GM10266 (cell line): ENCODE data around the gene DOCK2.

ENCODE experiments used
- DNase-seq: peaks from one replicate; pipeline ENCODE4 v3.0.0; 2012; ENCODE audit errors: extremely low spot score
- TF ChIP-seq, protein P1 (sequence below): IDR thresholded peaks from 2 replicates; pipeline ENCODE4 v1.5.1; 2012; ENCODE audit warnings: mild to moderate bottlenecking, low read depth; ENCODE audit not compliant: control insufficient read depth, insufficient read depth; ENCODE audit errors: missing control alignments

DOCK2 gene

DNA sequence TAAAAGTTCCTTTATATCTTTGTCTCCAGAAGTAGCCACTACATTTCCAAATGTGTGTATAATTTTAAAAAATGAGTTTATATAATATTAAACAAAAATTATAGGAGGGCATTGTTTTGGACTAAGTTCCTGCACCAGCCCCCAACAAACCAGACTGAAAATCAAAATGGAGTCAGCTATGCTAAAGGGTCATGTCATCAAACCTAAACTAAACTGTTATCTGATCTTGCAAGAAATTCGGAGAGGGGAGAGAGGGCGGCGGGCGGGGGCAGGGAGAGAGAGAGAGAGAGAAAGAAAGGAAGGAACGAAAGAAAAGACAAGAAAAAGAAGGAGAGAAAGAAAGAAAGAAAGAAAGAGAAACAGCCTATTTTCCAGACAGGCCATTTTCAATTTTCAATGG is 63.5 kb downstream of the DOCK2 start:
- DNase-seq = no peak
- TF ChIP-seq, protein P1, sequence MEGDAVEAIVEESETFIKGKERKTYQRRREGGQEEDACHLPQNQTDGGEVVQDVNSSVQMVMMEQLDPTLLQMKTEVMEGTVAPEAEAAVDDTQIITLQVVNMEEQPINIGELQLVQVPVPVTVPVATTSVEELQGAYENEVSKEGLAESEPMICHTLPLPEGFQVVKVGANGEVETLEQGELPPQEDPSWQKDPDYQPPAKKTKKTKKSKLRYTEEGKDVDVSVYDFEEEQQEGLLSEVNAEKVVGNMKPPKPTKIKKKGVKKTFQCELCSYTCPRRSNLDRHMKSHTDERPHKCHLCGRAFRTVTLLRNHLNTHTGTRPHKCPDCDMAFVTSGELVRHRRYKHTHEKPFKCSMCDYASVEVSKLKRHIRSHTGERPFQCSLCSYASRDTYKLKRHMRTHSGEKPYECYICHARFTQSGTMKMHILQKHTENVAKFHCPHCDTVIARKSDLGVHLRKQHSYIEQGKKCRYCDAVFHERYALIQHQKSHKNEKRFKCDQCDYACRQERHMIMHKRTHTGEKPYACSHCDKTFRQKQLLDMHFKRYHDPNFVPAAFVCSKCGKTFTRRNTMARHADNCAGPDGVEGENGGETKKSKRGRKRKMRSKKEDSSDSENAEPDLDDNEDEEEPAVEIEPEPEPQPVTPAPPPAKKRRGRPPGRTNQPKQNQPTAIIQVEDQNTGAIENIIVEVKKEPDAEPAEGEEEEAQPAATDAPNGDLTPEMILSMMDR = no peak

DNA sequence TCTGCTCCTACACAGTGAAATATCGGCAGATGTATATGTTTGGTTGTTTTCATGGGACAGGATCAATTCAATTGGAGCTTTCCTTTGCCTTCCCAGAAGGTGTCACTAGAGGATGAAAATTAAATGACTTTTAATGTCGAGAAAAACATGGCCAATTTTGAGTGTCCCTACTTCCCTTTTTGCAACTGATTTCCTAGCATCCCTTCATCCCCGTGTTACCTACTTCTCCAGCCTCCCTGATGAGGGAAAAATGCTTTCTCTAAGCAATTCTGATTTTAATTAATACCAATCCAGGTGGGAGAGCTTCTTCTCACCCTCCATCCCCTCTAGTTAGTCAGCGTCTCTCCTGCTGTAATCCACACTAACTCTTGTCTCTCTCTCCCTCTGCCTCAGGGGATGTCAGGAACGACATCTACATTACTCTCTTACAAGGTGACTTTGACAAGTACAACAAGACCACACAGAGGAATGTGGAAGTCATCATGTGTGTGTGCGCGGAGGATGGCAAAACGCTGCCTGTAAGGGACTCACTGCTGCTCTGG is 64.9 kb downstream of the DOCK2 start:
- TF ChIP-seq, protein P1 = peak; percentile 62
- peak; percentile 20 for DNase-seq

GRCh38 chr5:169702693-169703481 is 65.8 kb downstream of the DOCK2 start:
- peak; percentile 49 for DNase-seq
- TF ChIP-seq, protein P1 = no peak

DNA sequence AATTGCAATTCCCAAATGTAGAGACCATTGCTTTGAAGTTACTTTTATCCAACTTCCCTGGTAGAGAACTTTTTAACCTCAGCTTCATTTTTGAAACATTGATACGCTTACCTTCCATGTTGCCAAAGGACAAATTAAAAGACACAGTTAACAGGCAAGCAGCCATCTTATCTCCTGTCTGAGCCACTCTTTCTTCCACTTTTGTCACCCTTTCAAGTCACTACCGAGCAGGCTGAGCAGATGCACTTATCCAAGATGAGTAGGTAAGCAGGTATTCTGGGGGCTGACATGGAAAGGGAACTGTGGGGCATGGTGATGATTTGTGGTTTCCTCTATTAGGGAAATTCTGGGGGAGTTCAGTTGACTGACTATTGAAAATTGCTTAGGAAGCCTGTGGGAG is 66.7 kb downstream of the DOCK2 start:
- no peak for DNase-seq
- TF ChIP-seq, protein P1 = no peak

DNA sequence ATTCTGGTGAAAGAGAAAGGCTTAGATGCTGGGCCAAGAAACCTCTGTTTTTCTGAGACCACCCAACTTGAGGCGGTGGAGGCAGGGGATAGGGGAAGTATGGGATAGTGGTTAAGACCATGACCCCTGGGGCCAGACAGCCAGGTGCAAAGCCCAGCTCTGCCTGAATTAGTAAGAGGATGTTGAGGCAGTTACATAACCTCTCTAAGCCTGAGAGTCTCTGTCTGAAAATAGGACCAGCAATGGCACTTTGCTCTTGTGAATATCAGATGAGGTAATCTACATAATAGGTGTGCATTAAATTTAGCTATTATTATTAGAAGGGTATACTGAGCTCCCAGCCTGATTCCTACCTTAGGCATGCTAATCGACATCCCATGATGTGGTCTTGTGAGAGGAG is 68.2 kb downstream of the DOCK2 start:
- DNase-seq = no peak
- TF ChIP-seq, protein P1 = no peak

DNA sequence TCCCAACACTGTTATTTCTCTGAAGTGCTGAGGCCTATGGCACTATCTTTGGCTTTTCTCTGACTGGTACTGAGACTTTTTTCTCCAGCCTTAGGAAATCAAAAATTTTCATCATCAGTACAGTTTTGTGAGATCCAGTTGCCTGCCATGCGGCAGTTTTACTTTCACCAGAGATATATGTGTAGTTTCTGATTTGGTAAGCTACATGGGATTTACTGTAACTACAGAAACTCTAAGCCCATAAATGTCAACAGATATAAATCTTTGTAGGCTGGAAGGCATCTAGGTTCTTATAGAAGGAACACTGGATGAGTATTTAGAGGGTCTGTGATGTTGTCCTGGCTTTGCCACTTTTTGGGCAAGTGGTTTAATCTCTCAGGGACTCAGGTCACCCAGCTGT is 69.0 kb downstream of the DOCK2 start:
- TF ChIP-seq, protein P1 = no peak
- DNase-seq = no peak

GRCh38 chr5:169706758-169707450 is 69.8 kb downstream of the DOCK2 start:
- no peak for DNase-seq
- TF ChIP-seq, protein P1 = no peak
